ENCODE data around the gene KRT16.
"Not testable (repeated sequence)": the region's sequence is repeated elsewhere in the genome, so short reads cannot be mapped to it uniquely, and the experiment has no call there.

The KRT16 gene

GRCh38 chr17:41584331-41584927, 28.1 kb downstream of the KRT16 start:
- H3K4me3 ChIP-seq (ENCODE audit: low read depth, low read length) = not testable (repeated sequence)

- H3K4me3 ChIP-seq (ENCODE audit: low read depth, low read length) = no peak overlapping the region
These were observed 29.1 kb downstream of the KRT16 start for GRCh38 chr17:41583137-41584127.

- H3K4me3 ChIP-seq (ENCODE audit: low read depth, low read length) = not testable (repeated sequence)
These were observed 30.3 kb downstream of the KRT16 start for GRCh38 chr17:41582061-41582968.

GRCh38 chr17:41581366-41582060, 31.1 kb downstream of the KRT16 start:
- H3K4me3 ChIP-seq (ENCODE audit: low read depth, low read length) = no peak overlapping the region

- H3K4me3 ChIP-seq (ENCODE audit: low read depth, low read length) = no peak overlapping the region
These were observed 31.7 kb downstream of the KRT16 start for GRCh38 chr17:41580687-41581365.

- H3K4me3 ChIP-seq (ENCODE audit: low read depth, low read length) = no peak overlapping the region
These were observed 32.4 kb downstream of the KRT16 start for GRCh38 chr17:41580244-41580575.

GRCh38 chr17:41579484-41580243, 32.9 kb downstream of the KRT16 start:
- no peak overlapping the region for H3K4me3 ChIP-seq (ENCODE audit: low read depth, low read length)

- no peak overlapping the region for H3K4me3 ChIP-seq (ENCODE audit: low read depth, low read length)
These were observed 33.6 kb downstream of the KRT16 start for GRCh38 chr17:41578971-41579370.

- H3K4me3 ChIP-seq (ENCODE audit: low read depth, low read length) = no peak overlapping the region
These were observed 34.0 kb downstream of the KRT16 start for GRCh38 chr17:41578538-41578937.

- not testable (repeated sequence) for H3K4me3 ChIP-seq (ENCODE audit: low read depth, low read length)
These were observed 35.8 kb downstream of the KRT16 start for GRCh38 chr17:41576740-41577139.

GRCh38 chr17:41575336-41575735, 37.2 kb downstream of the KRT16 start:
- H3K4me3 ChIP-seq (ENCODE audit: low read depth, low read length) = no peak overlapping the region

- H3K4me3 ChIP-seq (ENCODE audit: low read depth, low read length) = no peak within 1 kb of the TSS
These were observed 40.8 kb downstream of the KRT16 start, which contains the start of gene KRT9 for GRCh38 chr17:41571561-41572434. Gene KRT9, minus strand, starts transcription at chr17:41572059. Its CDS starts 67 bp downstream, at chr17:41571992.

GRCh38 chr17:41567317-41567716, 45.2 kb downstream of the KRT16 start:
- no peak overlapping the region for H3K4me3 ChIP-seq (ENCODE audit: low read depth, low read length)

- H3K4me3 ChIP-seq (ENCODE audit: low read depth, low read length) = no peak overlapping the region
These were observed 47.2 kb downstream of the KRT16 start for GRCh38 chr17:41565338-41565737.

GRCh38 chr17:41563607-41564170, 48.9 kb downstream of the KRT16 start:
- no peak overlapping the region for H3K4me3 ChIP-seq (ENCODE audit: low read depth, low read length)

GRCh38 chr17:41561554-41561953, 51.0 kb downstream of the KRT16 start:
- no peak overlapping the region for H3K4me3 ChIP-seq (ENCODE audit: low read depth, low read length)

All from iPS-11a (cell line).